ENCODE results near the gene HOXB5. TPM values are rescaled to one million over a fixed set of nuclear protein-coding genes. Genes with fewer than 3 reads are reported as not detected.

The HOXB5 gene
- total RNA-seq, 1 experiment from 2014 or later = 19.8 TPM

GRCh38 chr17:48597528-48597777, 3.9 kb upstream of the HOXB5 start:
- H3K36me3 ChIP-seq (ENCODE audit: control insufficient read depth in 1 of 2, insufficient read depth in 2 of 2, low read length in 2 of 2) = peaks cover 27 to 28% of the 10 kb centered on the region in 2 experiments; a peak in 3 of 4 replicates
- no peak for DNase-seq (ENCODE audit: low read depth, low spot score)
- no peak overlapping the region for H3K9ac ChIP-seq (ENCODE audit: low read length)
- H3K9me3 ChIP-seq (ENCODE audit: control insufficient read depth in 1 of 2, insufficient read depth in 1 of 2, low read depth in 1 of 2, low read length in 2 of 2) = no peaks in the 10 kb centered on the region
- intact Hi-C loops (cut with micrococcal nuclease) = no loop called here
- no peak for ATAC-seq
- H3K4me2 ChIP-seq (ENCODE audit: low read length) = no peak overlapping the region
- no peak for TF ChIP-seq POLR2A (IDR thresholded peaks at IDR 0.05; ENCODE audit: borderline replicate concordance, extremely low read depth, insufficient read depth, insufficient read length)
- TF ChIP-seq ATF3 (IDR thresholded peaks at IDR 0.05) = no peak
- TF ChIP-seq EZH2 (IDR thresholded peaks at IDR 0.05) = no peak
- TF ChIP-seq EGR1 (IDR thresholded peaks at IDR 0.05; ENCODE audit: low read depth) = no peak
- TF ChIP-seq CEBPB (IDR thresholded peaks at IDR 0.05; ENCODE audit: low read depth) = no peak
- TF ChIP-seq RAD21 (IDR thresholded peaks at IDR 0.05; ENCODE audit: low read depth) = no peak
- TF ChIP-seq POLR2AphosphoS5 (IDR thresholded peaks at IDR 0.05; ENCODE audit: low read depth, low read length) = no peak
- no peak for TF ChIP-seq ZBTB33 (IDR thresholded peaks at IDR 0.05; ENCODE audit: extremely low read depth, insufficient replicate concordance, low read length)
- no peak for TF ChIP-seq REST (IDR thresholded peaks at IDR 0.05; ENCODE audit: low read depth)
- TF ChIP-seq YY1 (IDR thresholded peaks at IDR 0.05; ENCODE audit: extremely low read depth, insufficient replicate concordance, low read depth, low read length) = no peak
- TF ChIP-seq TCF7L2 (IDR thresholded peaks at IDR 0.05; ENCODE audit: borderline replicate concordance, extremely low read depth, insufficient read depth, insufficient read length) = no peak
- no peak for TF ChIP-seq ELF1 (IDR thresholded peaks at IDR 0.05; ENCODE audit: borderline replicate concordance, low read depth)
- TF ChIP-seq MAX (IDR thresholded peaks at IDR 0.05) = no peak
- no peak for TF ChIP-seq ZFX (IDR thresholded peaks at IDR 0.05)
- TF ChIP-seq SP1 (IDR thresholded peaks at IDR 0.05; ENCODE audit: low read depth) = no peak
- no peak for TF ChIP-seq FOSL1 (IDR thresholded peaks at IDR 0.05; ENCODE audit: low read depth)
- no peak for TF ChIP-seq SRF (IDR thresholded peaks at IDR 0.05; ENCODE audit: low read depth)
- TF ChIP-seq EZH2phosphoT487 (IDR thresholded peaks at IDR 0.05; ENCODE audit: borderline replicate concordance) = no peak
- TF ChIP-seq CTCF (IDR thresholded peaks at IDR 0.05 in 2 of 3, conservative IDR thresholded peaks at IDR 0.05 in 1 of 3; ENCODE audit: borderline replicate concordance in 1 of 3, insufficient read depth in 1 of 3, low read depth in 2 of 3, low read length in 2 of 3) = no peak
- TF ChIP-seq CBX3 (IDR thresholded peaks at IDR 0.05; ENCODE audit: low read depth) = no peak
- ChIA-PET RAD21 (ENCODE audit: low non-redundant PET in 1 of 2, low total read pairs in 2 of 2, uncharacterized antibody in 2 of 2, unreplicated experiment in 2 of 2) (no interaction called here), POLR2A (no interaction called here), CTCF (no interaction called here)
- H3K79me2 ChIP-seq (ENCODE audit: insufficient read depth, low read length) = peaks cover 98% of the 10 kb centered on the region
- no peak overlapping the region; the same call in 1 of the 2 replicates for H3K27ac ChIP-seq (ENCODE audit: low read depth, low read length)
- H4K20me1 ChIP-seq (ENCODE audit: insufficient read depth) = peaks cover 4% of the 10 kb centered on the region; the same call in 1 of the 2 replicates
- H3K9me2 ChIP-seq (ENCODE audit: insufficient read depth) = no peaks in the 10 kb centered on the region
- H3K27me3 ChIP-seq (ENCODE audit: insufficient read depth, low read length) = no peaks in the 10 kb centered on the region
- no peak overlapping the region for H2AFZ ChIP-seq (ENCODE audit: low read depth, low read length, poor library complexity, severe bottlenecking)
- H3K4me1 ChIP-seq (ENCODE audit: control insufficient read depth in 1 of 2, insufficient read depth in 2 of 2, low read length in 2 of 2) = peaks cover 23 to 27% of the 10 kb centered on the region in 2 experiments
- H3K4me3 ChIP-seq (replicated peaks in 1 of 2; ENCODE audit: low read depth in 1 of 2, low read length in 2 of 2) = no peak overlapping the region
- BruUV-seq (replicated peaks) = no TSS peak

Measured in HCT116 (cell line).